DMS153 treated with DMSO at 0.1 percent for 48 hours (cell line): Measurements from ENCODE around the gene TMEM132A.
A peak's percentile ranks its signal among the peaks of the same experiment; 100 is the strongest.

Experiments
- DNase-seq: peaks from one replicate; lab custom pipeline; 2025; ENCODE audit not compliant: unreplicated experiment; lab: John Stamatoyannopoulos, UW

Gene TMEM132A

DNA sequence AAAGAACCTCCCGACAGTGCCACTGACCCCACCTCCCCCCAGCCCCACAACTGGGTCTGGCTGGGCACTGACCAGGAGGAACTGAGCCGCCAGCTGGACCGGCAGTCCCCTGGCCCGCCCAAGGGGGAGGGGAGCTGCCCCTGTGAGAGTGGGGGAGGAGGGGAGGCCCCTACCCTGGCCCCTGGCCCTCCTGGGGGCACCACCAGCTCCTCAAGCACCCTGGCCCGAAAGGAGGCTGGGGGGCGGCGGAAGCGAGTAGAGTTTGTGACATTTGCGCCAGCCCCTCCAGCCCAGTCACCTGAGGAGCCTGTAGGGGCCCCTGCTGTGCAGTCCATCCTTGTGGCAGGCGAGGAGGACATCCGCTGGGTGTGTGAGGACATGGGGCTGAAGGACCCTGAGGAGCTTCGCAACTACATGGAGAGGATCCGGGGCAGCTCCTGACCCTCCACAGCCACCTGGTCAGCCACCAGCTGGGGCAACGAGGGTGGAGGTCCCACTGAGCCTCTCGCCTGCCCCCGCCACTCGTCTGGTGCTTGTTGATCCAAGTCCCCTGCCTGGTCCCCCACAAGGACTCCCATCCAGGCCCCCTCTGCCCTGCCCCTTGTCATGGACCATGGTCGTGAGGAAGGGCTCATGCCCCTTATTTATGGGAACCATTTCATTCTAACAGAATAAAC lies 12.3 kb downstream of the TMEM132A start:
- DNase-seq: no peak

DNA sequence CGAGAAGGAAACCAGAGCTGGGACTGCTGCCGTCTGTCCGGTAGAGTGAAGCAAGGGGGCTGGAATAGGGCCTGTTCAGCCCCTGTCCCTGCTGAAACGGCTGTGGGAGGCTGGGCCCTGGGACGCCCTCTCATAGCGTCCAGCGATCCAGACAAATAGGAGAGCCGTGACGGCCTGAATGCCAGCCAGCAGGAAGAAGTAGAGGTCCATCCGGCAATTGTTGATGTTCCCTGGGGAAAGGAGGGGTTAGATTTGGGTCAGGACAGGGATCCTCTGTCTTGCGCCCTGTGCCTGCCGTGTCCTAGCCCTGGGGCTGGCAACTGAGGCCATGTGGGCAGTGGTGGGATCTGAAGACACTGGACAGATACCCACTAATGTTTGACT lies 12.9 kb downstream of the TMEM132A start:
- no peak for DNase-seq

DNA sequence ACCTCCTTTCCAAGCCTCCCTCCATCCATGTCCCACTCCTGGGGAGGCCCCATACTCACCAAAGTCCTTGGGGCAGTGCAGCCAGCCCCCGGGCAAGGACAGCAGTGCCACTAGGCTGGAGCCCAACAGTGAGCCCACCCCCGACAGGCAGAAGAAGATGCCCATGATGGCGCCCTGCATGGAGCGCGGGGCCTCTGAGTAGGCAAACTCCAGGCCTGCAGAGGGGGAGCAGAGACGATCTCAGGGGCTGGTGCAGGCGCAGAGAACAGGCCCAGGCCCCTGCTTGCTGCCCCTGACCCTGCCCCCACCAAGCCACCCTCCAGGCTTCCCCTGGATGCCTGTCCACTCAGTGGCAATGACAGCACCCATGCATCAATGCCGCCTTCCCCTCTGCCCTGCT lies 13.6 kb downstream of the TMEM132A start:
- DNase-seq: no peak

DNA sequence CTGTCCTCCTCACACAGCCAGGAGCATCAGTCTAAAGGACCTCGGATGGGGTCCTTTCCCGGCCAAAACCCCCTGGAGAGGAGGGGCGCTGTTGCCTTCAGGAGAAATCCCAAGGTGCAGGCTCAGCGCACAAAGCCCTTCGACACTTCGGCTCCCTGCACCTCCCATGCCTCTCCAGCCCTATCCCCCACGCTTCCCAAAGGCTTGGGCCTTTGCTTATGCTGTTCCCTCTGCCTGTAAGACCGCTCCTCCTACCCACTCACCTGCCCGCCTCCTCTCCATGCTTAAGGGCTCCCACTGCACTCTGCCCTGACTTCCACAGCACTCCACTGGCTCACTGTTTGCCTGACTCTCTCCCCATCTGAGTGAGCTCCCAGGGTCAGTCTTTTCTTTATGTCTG lies 14.2 kb downstream of the TMEM132A start:
- DNase-seq: no peak

DNA sequence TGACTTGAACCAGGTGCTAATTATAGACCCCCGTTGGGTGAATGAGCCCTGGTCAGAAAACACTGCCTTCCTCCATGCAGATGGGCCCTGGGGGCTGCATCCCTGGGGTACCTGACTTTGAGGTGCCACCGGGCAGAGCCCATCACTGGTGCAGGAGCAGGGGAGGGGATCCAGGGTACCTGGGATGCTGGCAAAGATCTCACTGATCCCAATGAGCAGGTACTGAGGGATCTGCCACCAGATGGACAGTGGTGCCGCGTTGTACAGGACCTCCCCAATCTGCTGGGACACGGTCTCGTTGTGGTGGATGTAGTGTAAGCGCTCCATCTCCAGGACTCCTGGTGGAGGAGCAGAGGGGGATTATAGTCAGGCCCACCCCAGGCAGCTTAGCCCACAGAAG lies 15.0 kb downstream of the TMEM132A start:
- no peak for DNase-seq

DNA sequence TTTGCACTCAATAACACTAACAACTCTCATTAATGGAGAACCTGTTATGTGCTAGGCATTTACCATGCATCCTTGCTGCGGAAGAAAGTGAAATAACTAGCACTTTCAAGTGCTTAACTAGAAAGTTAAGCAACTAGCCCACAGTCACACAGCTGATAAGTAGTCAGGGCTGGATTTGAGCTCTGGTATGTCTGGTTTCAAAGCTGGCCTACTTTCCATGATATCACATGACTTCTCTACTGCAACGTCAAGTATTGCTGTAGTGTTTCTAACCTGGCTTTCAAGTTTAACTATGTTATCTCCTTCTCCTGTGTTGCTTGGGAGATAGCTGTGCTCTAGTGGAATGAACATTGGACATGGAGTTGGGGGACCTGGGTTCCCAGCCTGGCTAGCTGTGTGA lies 15.6 kb downstream of the TMEM132A start:
- no peak for DNase-seq

DNA sequence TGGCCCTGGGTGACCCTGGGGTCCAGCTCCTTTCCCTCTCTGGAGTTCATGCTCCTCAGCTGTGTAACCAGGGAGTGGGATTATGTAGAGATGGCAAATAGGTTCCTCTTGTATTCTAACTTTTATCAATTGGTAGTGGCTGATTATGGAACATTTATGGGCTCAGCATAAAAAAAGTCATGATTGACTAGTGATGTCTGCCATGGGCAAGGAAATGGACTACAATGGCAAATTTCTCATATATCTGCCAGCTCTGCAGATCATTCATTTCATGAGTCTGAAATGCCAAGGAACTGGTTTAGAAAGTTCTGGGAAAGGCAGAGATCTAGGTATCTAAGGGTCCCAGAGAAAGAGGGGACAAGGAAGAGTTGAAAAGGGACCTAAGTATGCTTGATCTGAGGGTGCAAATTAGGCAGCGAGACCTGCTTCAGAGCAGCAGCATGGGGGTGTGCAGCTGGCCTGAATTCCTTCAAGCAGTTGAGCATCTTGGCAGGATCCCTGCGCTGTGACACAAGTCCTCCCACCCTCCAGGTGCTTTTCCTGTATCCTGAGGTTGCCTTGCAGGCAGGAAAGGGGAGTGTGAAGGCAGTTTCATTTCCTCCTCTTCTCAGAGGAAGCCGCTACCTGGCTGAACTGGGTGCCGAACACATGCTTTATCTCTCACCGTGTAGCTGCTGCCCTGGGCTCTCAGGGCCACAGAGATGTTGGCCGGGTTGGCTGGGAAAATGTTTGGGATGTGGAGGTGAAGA lies 17.3 kb downstream of the TMEM132A start:
- DNase-seq: no peak

DNA sequence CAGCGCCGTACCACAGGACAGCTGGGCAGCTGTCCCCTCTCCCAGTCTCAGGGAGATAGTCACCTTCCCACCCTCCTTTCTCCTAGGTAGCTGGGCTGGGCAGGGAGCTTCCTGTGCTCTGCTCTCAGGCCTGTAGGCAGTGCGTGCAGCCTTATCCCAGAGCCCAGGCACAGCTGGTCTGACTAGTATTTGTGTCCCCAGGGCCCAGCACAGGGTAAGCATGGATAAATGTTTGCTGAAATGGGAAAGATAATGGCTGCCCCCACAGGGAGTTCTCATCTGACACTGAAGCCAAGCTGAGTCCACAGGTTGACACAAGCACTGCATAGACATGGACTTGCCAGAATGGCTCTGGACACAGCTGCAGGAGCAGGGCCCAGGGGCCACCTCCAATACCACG lies 18.0 kb downstream of the TMEM132A start:
- peak; percentile 19 for DNase-seq

DNA sequence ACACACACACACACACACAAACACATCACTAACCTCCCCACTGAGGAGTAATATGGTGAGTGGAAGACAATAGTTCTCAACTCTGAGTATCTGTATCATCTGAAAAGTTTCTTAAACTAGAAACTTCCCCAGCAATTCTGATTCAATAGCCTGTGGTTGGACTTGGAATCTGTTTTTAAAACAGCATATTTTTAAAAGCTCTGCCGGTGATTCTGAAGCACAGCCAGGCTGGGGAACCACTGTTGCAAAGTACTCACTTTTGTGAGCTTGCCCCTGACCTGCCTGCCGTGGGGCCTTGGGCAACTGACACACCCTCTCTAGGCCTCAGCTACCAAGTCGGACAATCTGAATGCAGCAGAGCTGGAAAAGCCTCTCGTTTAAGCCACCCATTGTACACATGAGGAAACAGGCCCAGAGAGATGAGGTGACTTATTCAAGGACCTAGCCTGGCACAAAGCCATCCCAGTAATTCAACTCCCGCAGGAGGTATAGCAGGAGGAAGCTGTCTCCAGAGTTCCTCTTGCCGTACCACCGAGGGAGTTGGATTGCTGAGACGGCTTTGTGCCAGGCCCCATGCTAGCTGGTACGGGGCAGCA lies 18.8 kb downstream of the TMEM132A start:
- peak; percentile 88 for DNase-seq

DNA sequence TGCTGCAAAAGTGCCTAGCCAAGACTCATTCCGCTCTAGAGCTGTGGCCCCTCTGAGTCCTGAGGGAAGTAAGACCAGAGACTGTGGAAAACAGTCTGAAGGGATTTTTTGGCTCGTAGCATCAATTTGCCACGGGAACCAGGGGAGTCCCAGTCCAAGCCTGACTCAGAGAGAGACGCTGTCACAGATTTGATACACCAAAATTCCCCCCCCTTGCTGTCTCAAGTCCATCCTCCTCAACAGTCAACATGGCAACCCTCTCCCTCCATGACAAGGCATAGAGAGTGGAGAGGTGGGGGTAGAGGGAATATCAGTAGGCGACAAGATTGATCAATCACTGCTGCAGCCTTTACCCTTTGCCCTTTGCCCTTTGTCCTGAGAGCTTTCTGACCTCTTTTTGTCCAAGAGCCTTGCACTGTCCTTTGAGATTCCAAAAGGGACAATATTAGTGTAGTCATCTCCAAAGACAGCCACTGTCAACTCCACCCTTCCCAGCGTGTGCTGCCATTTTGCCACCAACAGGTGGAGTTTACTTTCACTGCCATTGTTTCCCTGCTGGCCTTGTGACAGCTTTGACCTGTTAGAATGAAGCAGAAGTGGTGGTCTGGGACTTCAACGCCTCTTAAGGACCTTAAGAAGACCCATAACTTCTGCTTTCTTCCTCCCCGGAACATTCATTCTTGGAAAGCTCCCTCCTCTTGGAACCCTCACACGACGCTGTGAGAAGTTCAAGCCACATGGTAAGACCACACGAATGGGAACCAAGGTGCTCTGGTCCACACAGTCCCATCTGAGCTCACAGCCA lies 20.4 kb downstream of the TMEM132A start:
- no peak for DNase-seq

DNA sequence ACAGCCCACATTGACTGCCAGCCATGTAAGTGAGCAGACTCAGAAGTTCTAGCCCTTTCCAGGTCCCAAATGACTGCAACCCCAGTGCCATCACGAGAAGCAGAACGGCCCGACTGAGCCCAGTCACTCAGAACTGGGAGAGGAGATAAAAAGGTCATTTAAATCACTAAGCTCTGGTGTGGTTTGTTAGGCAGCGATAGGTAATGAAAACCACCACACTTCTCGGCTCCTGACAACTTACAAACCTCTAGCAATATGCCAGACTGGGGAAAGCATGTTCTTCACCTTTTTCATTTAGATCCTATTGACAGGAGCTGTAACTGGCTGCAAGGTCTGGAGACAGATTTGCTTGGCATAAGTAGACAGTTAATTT lies 21.0 kb downstream of the TMEM132A start:
- no peak for DNase-seq

DNA sequence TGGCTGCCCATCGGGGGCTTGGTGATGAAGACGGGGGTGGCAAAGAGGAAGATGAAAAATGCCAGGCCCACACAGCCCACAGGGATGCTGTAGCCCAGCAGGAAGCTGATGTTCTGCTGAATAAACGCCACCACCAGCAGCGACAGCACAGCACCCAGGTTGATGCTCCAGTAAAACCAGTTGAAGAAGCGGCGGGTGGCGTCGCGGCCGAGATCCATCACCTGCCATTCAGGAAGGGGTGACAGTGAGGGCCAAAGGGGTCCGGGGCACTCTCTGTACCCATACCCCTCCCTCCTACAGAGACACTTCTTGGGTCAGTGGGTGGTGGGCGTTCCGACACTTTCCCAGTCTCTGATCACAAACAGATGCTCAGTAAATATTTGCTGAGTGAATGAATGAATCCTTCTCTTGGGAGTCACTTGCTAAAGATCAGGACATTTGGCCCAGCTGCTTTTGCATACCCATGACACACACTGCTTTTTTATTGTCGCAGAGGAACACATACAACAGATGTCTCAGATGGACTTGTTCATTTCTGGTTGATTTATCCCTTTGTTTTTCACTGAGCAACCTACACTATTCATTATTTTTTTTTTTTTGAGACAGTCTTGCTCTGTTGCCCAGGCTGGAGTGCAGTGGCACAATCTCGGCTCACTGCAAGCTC lies 22.5 kb downstream of the TMEM132A start:
- no peak for DNase-seq

DNA sequence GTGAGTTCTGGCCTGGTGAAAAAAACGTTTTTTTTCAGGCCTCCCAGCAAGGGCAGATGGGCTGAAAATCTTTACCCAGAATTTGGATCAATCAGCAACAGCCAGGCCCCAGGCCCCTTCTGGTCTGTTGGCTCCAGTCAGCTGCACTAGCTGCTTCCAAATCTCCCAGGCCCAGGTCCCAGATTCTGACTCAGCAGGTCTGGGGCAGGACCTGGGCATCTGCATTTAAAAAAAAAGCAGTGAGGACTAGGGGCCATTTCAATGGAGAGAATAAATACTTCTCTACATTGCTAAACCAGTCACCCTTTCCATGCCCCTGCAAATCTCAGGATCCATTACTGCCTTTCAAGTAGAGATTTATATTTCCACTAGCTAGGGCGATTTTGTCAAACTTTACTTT lies 23.4 kb downstream of the TMEM132A start:
- DNase-seq: no peak

DNA sequence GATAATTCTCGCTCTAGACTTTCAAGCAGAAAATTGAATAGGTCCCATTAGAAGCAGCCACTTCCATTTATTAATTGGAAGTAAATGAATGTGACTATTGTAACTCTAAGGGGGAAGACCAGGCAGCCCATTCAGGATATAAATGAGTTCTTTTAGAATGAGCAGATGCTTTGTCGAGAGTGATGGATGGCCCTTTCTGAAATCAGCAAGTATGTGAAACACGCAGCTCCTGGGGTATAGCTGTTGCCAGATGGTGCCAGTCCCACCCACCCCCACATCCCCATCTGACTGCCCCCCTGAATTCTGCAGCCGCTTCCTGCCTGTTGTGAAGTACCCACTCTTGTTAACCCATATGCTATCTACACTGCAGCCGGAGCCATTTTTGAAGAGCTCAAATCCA lies 24.0 kb downstream of the TMEM132A start:
- no peak for DNase-seq

DNA sequence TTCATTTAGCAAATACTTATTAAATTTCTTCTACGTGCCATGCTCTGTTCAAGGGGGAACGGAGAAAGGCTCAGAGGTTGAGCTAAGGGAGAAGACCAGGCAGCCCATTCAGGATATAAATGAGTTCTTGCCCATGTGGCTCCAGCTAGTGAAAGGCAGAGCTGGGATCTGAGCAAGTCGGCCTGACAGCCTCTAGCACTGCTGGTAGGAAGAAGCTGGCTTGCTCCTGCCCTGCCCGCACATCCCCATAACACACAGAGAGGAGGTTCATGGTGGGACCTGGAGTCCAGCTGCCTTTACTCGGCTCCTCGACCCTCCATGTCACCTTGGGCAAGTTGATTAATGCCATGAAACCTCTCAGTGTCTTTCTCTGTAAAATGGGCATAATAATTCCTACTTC lies 25.8 kb downstream of the TMEM132A start:
- no peak for DNase-seq

DNA sequence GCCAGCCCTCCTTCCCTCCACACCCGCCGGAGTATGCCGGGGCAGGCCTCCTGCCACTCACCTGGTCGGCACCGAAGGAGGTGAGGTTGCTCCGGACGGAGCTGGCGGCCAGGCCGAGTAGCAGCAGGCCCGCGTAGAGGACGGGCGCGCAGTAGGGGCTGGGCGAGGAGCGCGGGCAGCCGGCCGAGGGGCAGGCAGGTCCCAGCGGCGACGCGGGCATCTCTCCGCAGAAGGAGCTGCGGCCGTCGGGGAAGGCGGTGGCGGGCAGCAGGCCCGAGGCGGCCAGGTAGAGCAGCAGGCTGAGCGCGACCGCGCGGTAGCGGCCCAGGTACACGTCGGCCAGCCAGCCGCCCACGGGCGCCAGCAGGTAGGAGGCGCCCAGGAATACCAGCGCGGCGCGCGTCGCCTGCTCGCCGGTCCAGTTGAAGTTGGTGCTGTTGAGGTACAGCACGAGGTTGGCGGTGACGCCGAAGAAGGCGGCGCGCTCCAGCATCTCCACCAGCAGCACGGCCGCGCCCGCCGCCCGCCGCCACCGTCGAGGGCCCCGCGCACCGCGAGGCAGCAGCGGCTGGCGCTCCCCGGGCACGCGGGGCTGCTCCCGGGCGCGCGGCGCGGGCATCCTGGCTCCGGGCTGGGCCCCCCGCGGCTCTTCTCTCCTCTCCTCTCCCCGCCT lies 26.8 kb downstream of the TMEM132A start:
- DNase-seq: no peak

DNA sequence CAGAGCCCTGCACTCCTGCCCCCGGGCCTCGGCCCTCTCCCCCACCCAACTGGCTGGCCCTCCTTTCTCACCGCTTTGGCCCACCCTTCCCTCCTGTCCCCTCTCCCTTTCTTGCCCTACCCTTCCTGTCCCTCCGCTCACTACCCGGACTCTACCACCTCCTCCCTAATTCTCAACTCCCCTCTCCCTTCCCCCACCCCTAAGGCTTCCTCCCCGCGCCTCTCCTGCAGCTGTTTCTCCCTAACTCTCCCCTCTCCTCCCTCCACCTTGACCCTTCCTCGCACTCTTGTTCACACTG lies 27.3 kb downstream of the TMEM132A start:
- no peak for DNase-seq

DNA sequence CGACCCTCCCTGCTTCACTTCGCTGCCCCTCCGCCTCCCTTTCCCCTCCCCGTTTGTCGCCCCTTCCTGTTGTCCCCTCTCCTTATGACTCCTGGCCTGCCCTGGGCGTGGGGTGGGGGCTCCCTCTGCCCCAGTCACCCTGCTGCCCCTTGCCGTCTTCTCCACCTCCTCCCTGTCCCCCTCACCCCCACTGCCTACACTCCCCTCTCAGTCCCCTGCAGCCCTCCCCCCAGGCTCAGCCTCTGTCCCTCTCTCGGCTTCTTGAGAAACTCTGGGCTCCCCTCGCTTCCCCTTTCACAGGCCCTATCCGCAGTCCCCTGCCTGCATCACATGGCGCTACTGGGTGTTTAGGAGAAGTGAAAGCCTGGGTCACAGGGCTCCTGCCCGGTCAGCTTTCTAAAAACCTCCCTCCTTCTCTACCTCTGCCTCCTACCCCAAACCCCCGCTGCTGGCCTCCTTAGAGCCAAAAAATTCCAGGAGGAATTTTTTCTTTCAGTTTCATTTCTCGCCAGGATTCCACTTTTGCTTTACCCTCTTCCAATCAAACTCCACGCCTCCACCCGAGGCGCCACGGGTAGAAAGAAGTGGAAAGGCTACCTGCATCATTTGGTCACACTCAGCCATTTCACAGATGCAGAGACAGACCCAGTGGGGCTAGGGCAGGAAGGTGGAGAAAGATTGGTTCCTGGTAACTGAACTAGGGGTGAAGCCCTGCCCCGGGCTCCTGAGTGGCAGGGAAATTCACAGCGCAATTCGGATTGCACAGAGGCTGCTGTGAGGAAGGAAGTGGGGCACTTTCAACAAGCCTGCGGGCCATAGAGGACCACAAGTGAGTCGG lies 27.9 kb downstream of the TMEM132A start, which contains the start of gene SLC15A3:
Gene SLC15A3 (minus strand): TSS at position 273 of the 838 bp plus-strand sequence. CDS start 625 bp downstream, outside the sequence.
- no peak for DNase-seq

DNA sequence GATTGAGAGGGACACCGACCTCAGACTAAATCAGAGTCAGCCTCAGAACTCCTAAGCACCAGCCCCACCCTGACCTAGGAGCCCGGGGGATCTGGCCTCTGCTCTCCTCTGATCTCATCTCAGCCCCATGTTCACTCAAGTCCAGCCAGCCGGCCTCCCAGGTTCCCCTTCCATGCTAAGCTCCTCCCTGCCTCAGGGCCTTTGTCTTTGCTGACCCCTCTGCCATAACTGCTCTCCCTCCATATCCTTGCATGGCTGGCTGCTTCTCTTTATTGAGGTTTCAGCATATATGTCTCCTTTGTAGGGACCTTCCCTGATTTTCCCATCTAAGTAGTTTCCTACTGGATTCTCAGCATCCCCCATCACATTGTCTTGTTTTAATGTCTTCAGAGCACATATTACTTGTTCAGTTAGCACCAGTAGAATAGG lies 28.5 kb downstream of the TMEM132A start:
- DNase-seq: no peak

DNA sequence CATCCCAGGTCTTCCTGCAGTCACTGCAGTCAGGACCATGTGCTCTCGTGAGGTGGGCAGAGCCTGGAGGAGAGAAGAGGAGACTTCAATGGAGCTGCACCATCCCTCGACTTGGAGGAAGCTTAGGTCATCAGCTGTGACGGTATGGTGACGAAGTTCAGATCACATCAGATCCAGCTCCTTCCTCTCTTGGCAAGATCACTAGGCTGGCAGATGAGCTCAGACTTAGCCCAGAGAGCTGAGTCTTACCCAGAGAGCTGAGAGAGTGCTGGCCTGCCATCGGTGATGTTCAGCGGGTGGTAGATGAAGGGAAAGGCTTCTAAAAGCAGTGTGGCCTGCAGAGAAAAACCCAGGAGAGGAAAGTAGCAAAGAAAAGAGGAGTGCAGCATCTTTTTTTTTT lies 29.5 kb downstream of the TMEM132A start:
- DNase-seq: no peak
